NCI-H1048 (cell line): ENCODE measurements around the gene DYDC1.
"Not testable (repeated sequence)": the region's sequence is repeated elsewhere in the genome, so short reads cannot be mapped to it uniquely, and the experiment has no call there.

Experiments
- DNase-seq: peaks from one replicate; lab custom pipeline; 2025; lab: John Stamatoyannopoulos, UW

Gene DYDC1

DNA sequence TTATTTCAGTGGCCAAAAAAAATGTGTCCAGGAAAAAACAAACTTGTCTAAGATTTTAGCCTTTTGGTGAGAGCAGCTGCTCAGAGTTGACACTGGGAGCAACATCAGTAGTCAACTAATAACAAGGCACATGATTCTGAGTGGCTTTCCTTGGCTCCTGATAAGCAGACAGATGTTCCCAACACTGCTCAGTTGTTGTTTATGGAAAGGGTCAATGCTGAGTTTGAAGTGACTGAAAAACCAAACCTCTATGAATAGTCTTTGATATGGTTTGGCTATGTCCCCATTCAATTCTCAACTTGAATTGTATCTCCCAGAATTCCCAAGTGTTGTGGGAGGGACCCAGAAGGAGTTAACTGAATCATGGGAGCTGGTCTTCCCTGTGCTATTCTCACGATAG is 12.3 kb downstream of the DYDC1 start:
- DNase-seq = no peak

- no peak for DNase-seq
Observed at GRCh38 chr10:80333983-80334382, 22.6 kb downstream of the DYDC1 start.

- no peak for DNase-seq
Observed at GRCh38 chr10:80324891-80325364, 31.6 kb downstream of the DYDC1 start.

- DNase-seq = no peak
Observed at GRCh38 chr10:80324086-80324485, 32.5 kb downstream of the DYDC1 start.

- DNase-seq = no peak
Observed at GRCh38 chr10:80323311-80323710, 33.2 kb downstream of the DYDC1 start.

DNA sequence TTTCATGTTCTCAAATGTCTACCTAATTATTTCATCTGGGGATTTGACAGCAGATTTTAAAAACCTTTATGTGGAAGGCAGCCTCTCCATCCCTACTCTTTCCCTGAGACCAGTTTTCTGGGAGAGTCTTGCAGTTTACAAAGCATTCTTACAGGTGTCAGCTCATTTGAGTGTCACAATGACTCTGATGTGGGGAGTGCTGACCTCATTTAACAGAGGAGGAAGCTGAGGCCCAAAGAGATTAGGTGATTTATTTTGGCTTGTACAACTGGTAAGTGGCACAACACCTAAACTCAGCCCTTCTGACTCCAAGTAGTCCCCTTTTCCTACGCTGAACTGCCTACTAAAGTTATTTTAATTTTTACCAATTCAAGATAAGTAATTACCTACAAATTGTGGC is 33.8 kb downstream of the DYDC1 start:
- DNase-seq = no peak

GRCh38 chr10:80322158-80322557 is 34.4 kb downstream of the DYDC1 start:
- DNase-seq = no peak

GRCh38 chr10:80321183-80321582 is 35.4 kb downstream of the DYDC1 start:
- DNase-seq = no peak

GRCh38 chr10:80320377-80320776 is 36.2 kb downstream of the DYDC1 start:
- DNase-seq = no peak

DNA sequence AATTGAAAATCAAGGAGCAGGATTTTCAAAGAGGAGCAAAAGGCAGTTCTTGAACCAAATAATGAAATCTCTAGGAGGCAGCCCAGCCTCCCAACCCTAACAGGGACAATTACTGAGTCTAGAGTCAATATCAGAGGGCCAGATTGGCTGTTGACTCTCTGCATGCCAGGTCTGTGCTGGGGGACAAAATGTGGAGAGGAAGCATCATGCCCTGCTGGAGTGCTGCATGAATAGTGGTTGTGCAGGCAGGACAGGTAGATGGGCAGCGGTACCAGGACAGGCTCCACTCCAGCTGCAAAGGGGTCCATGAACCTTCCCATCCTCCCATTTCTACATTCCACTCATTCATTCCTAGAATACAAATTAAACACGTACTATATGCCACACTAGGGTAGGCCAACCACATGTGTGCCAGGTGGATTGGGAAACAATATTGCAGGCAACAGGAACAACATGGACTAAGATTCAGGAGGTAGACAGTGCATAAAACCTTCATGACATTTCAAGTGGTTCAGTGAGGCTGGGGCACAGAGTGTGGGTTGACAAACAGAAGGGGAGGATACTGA is 36.7 kb downstream of the DYDC1 start:
- DNase-seq = no peak

DNA sequence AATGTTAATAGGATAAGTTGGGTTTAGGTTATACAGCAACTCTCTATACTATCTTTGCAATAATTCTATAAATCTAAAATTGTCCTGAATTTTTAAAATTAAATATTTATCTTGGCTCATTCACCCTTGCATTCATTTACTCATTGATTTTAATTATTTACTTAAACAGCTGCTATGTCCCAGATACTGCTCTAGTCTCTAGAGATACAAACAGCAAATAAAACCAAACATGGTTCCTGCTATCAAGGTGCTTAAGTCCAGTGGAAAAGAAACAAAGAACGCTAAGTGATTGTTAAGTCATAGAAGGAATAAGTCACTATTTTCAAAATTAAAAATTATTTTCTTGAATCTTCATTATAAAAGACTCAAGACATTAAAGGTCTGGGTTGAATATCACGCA is 37.2 kb downstream of the DYDC1 start:
- no peak for DNase-seq

DNA sequence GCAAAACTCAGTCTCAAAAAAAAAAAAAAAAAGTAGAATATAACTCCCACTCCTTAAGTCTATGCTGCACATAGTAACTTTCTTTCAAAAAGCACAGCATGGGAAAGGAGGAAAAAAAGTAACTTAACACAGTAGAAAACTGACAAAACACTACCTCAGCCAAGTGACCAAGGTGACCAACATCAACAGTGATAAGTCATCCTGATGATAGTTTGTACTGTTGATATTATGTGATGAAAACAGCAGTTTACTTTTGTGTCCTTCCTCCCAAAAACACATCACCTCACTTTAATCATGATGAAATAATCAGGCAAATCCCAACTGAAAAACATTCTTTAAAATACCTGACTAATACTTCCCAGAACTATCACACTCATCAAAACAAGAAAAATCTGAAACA is 37.8 kb downstream of the DYDC1 start:
- DNase-seq = no peak

GRCh38 chr10:80315391-80315790 is 41.2 kb downstream of the DYDC1 start:
- no peak for DNase-seq

- no peak for DNase-seq
Observed at GRCh38 chr10:80313523-80313922, 43.0 kb downstream of the DYDC1 start.

GRCh38 chr10:80305989-80306388 is 50.6 kb downstream of the DYDC1 start:
- DNase-seq = not testable (repeated sequence)

GRCh38 chr10:80296942-80297341 is 59.6 kb downstream of the DYDC1 start:
- DNase-seq = no peak

GRCh38 chr10:80292607-80293239 is 63.8 kb downstream of the DYDC1 start:
- no peak for DNase-seq

DNA sequence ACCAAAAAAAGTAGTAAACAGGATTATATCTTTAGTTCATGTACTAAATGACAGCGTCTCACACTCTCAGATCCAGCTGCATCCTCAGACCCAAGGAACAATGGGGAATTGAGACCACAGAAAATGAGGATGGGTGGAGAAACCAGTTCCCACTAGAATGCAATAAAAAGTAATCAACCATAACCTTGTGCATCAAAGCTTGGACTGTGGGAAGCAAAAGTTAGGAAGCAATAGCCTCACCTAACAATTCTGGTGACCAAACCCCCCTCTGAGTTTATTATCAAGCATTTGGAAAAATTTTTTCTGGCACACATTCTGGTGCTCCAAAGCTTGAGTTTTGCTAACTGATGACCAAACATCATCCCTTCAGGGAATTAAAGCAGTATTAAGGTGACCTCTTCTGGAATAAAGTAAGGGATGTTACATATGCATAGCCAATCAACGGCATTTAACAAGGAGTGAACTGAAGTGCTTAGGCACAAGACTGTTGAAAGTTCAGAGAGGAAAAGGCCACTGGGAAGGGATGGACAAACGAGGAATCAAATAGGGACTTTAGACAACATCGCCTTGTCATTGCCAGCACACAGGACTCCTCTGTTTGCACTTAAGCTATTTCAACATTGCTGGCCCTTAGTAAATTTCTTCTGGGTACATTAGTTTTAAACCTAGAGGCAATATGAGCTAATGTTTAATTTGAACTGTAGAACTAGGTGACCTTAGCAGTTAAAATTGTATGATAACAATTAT is 65.9 kb downstream of the DYDC1 start:
- no peak for DNase-seq

GRCh38 chr10:80289451-80290287 is 66.9 kb downstream of the DYDC1 start, which contains the start of gene MAT1A:
TSS of gene MAT1A (minus strand) at chr10:80289658. CDS start at chr10:80289423, 235 bp downstream.
- peak; percentile 56 for DNase-seq

DNA sequence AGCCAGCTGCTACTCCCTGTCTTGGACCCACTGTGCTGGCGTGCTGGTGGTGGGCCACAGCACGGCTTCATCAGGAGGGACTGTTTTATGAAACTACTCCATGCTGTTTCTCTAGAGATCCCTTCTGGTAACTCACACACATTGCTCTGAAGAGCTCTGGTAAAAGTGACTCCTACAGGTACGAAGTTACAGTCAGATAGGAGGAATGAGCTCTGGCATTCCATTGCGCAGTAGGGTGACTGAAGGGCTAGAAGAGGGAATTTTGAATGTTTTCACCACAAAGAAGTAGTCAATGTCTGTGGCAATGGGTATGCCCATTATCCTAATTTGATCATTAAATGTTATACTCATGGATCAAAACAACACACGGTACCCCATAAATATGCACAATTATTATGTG is 67.7 kb downstream of the DYDC1 start:
- DNase-seq = no peak
